HCT116 (cell line): Measurements from ENCODE around the gene ADARB2. TPM values are rescaled to one million over a fixed set of nuclear protein-coding genes. Genes with fewer than 3 reads are reported as not detected.

ENCODE experiments used
- ATAC-seq: fragments of 200-7000 bp; cut with Tn5 transposase; 2 replicates; pipeline ENCODE4 v1.9.1; 2020; ENCODE audit warnings: mild to moderate bottlenecking, moderate library complexity
- BruUV-seq: library from RNA; stranded (reverse); fragments of 400-500 nt; replicated peaks from 2 replicates; lab custom pipeline; 2021; lab: Mats Ljungman, UMichigan
- CTCF ChIA-PET: fragments of 300-600 bp; sonication (Branson Sonifier 250); formaldehyde crosslinking; loops from one replicate; lab custom pipeline; 2021; ENCODE audit warnings: antibody characterized with exemption; lab: Charles Lee
- POLR2A ChIA-PET: fragments of 300-600, 350-600 bp; sonication (Branson Sonifier 250); formaldehyde crosslinking; loops from one replicate; lab custom pipeline; 2021; ENCODE audit warnings: antibody characterized with exemption; lab: Charles Lee
- RAD21 ChIA-PET, 2 experiments: fragments of 300-600 bp; sonication (Branson Sonifier 250); formaldehyde crosslinking; loops; one replicate each; lab custom pipeline; 2023; ENCODE audit warnings: low total read pairs in 2 of 2; ENCODE audit not compliant: uncharacterized antibody in 2 of 2, unreplicated experiment in 2 of 2, low non-redundant PET in 1 of 2; lab: Charles Lee
- DNase-seq: peaks from one replicate; pipeline ENCODE4 v3.0.0-alpha.2; 2010; ENCODE audit warnings: low read depth, low spot score
- H2AFZ ChIP-seq: fragments of 200-600 bp; shearing (Covaris generic), sonication (generic); 2 replicates; pipeline ENCODE4 v1.6.1; 2017; ENCODE audit warnings: low read depth, mixed run types, mixed read lengths, antibody characterized with exemption, low read length; ENCODE audit not compliant: poor library complexity, severe bottlenecking
- H3K27ac ChIP-seq: 2 replicates; pipeline ENCODE4 v1.5.1; 2012; ENCODE audit warnings: low read depth, low read length
- H3K27me3 ChIP-seq: fragments of 200-600 bp; sonication (generic); 2 replicates; pipeline ENCODE4 v1.6.1; 2016; ENCODE audit warnings: mixed run types, low read length, mixed read lengths; ENCODE audit not compliant: insufficient read depth
- H3K36me3 ChIP-seq, 2 experiments: fragments of 200-500 bp in 1 of 2; fragments of 200-600 bp in 1 of 2; sonication (Bioruptor generic) in 1 of 2; sonication (generic) in 1 of 2; 2 replicates each; pipeline versions ENCODE4 v1.5.1 to v1.6.1; 2014 to 2016; ENCODE audit warnings: low read length in 2 of 2, inconsistent platforms in 1 of 2, mixed read lengths in 1 of 2, mixed run types in 1 of 2; ENCODE audit not compliant: insufficient read depth in 2 of 2, control insufficient read depth in 1 of 2
- H3K4me1 ChIP-seq, 2 experiments: fragments of 200-600 bp in 1 of 2; sonication (generic) in 1 of 2; 2 replicates each; pipeline versions ENCODE4 v1.5.1 to v1.6.1; 2012 to 2017; ENCODE audit warnings: low read length in 2 of 2, inconsistent platforms in 1 of 2, mild to moderate bottlenecking in 1 of 2, mixed read lengths in 1 of 2, mixed run types in 1 of 2, moderate library complexity in 1 of 2; ENCODE audit not compliant: insufficient read depth in 2 of 2, control insufficient read depth in 1 of 2
- H3K4me2 ChIP-seq: fragments of 200-600 bp; sonication (generic); 2 replicates; pipeline ENCODE4 v1.6.1; 2017; ENCODE audit warnings: mixed run types, low read length, mixed read lengths
- H3K4me3 ChIP-seq, 2 experiments: fragments of 200-600 bp in 1 of 2; sonication (generic) in 1 of 2; replicated peaks in 1 of 2; 2 replicates each; pipeline ENCODE4 v1.5.1; 2011 to 2016; ENCODE audit warnings: low read length in 2 of 2, control low read depth in 1 of 2, low read depth in 1 of 2, mild to moderate bottlenecking in 1 of 2, mixed read lengths in 1 of 2, mixed run types in 1 of 2
- H3K79me2 ChIP-seq: fragments of 200-600 bp; sonication (generic); 2 replicates; pipeline ENCODE4 v1.6.1; 2017; ENCODE audit warnings: mild to moderate bottlenecking, mixed run types, low read length, moderate library complexity, mixed read lengths; ENCODE audit not compliant: insufficient read depth
- H3K9ac ChIP-seq: fragments of 200-600 bp; sonication (generic); 2 replicates; pipeline ENCODE4 v1.6.1; 2016; ENCODE audit warnings: low read length, mixed read lengths
- H3K9me2 ChIP-seq: fragments of 200-600 bp; sonication (generic), shearing (Covaris generic); 2 replicates; pipeline ENCODE4 v1.6.1; 2017; ENCODE audit warnings: mixed run types, mild to moderate bottlenecking, moderate library complexity; ENCODE audit not compliant: insufficient read depth
- H3K9me3 ChIP-seq, 2 experiments: fragments of 200-500 bp in 1 of 2; fragments of 200-600 bp in 1 of 2; sonication (Bioruptor generic) in 1 of 2; sonication (generic) in 1 of 2; 2 replicates each; pipeline ENCODE4 v1.6.1; 2014 to 2017; ENCODE audit warnings: low read length in 2 of 2, mixed read lengths in 2 of 2, inconsistent platforms in 1 of 2, low read depth in 1 of 2, mild to moderate bottlenecking in 1 of 2, mixed run types in 1 of 2, moderate library complexity in 1 of 2; ENCODE audit not compliant: control insufficient read depth in 1 of 2, insufficient read depth in 1 of 2
- H4K20me1 ChIP-seq: fragments of 200-600 bp; sonication (generic), shearing (Covaris generic); 2 replicates; pipeline ENCODE4 v1.6.1; 2017; ENCODE audit warnings: mixed run types, mild to moderate bottlenecking, moderate library complexity; ENCODE audit not compliant: insufficient read depth
- ATF3 ChIP-seq: IDR thresholded peaks from 2 replicates; pipeline ENCODE4 v1.6.1; 2012
- CBX3 ChIP-seq: IDR thresholded peaks from 2 replicates; pipeline ENCODE4 v1.6.1; 2012; ENCODE audit warnings: low read depth
- CEBPB ChIP-seq: IDR thresholded peaks from 2 replicates; pipeline ENCODE4 v1.6.1; 2012; ENCODE audit warnings: low read depth
- EGR1 ChIP-seq: IDR thresholded peaks from 2 replicates; pipeline ENCODE4 v1.6.1; 2012; ENCODE audit warnings: low read depth
- EZH2 ChIP-seq: fragments of 200-600 bp; sonication (generic); IDR thresholded peaks from 2 replicates; pipeline ENCODE4 v1.6.1; 2017; ENCODE audit warnings: antibody characterized with exemption, mixed run types
- EZH2phosphoT487 ChIP-seq: fragments of 200-600 bp; IDR thresholded peaks from 2 replicates; pipeline ENCODE4 v1.6.1; 2018; ENCODE audit warnings: antibody characterized with exemption, borderline replicate concordance
- FOSL1 ChIP-seq: IDR thresholded peaks from 2 replicates; pipeline ENCODE4 v1.6.1; 2012; ENCODE audit warnings: low read depth
- JUND ChIP-seq: IDR thresholded peaks from 2 replicates; pipeline ENCODE4 v1.6.1; 2012
- POLR2A ChIP-seq: IDR thresholded peaks from 2 replicates; pipeline ENCODE4 v1.7.0; 2011; ENCODE audit warnings: borderline replicate concordance; ENCODE audit not compliant: insufficient read depth, insufficient read length; ENCODE audit errors: extremely low read depth
- RAD21 ChIP-seq: IDR thresholded peaks from 2 replicates; pipeline ENCODE4 v1.6.1; 2012; ENCODE audit warnings: low read depth, mild to moderate bottlenecking
- SP1 ChIP-seq: IDR thresholded peaks from 2 replicates; pipeline ENCODE4 v1.6.1; 2012; ENCODE audit warnings: low read depth
- SRF ChIP-seq: IDR thresholded peaks from 2 replicates; pipeline ENCODE4 v1.6.1; 2012; ENCODE audit warnings: low read depth
- YY1 ChIP-seq: IDR thresholded peaks from 2 replicates; pipeline ENCODE4 v1.6.1; 2011; ENCODE audit warnings: low read length, low read depth, moderate library complexity, mild to moderate bottlenecking; ENCODE audit not compliant: insufficient replicate concordance; ENCODE audit errors: extremely low read depth
- ZBTB33 ChIP-seq: IDR thresholded peaks from 2 replicates; pipeline ENCODE4 v1.6.1; 2011; ENCODE audit warnings: mild to moderate bottlenecking, low read length, moderate library complexity; ENCODE audit not compliant: insufficient replicate concordance; ENCODE audit errors: extremely low read depth
- ZFX ChIP-seq: fragments of 450-650 bp; IDR thresholded peaks from 2 replicates; pipeline ENCODE4 v1.6.1; 2017
- ZNF274 ChIP-seq: fragments of 200-500 bp; sonication (Bioruptor generic); IDR thresholded peaks from 2 replicates; pipeline ENCODE4 v1.6.1; 2014; ENCODE audit warnings: mild to moderate bottlenecking, low read depth, low read length, inconsistent platforms
- intact Hi-C: fragments of 100-400 bp; cut with micrococcal nuclease; formaldehyde crosslinking; loops from 2 replicates; pipeline ENCODE4 v1.10.0; 2022
- total RNA-seq: library from RNA; stranded (reverse); gene quantifications from one replicate; pipeline ENCODE4 v1.2.1, GENCODE V29; 2021; ENCODE audit not compliant: unreplicated experiment

The ADARB2 gene
- total RNA-seq, 1 experiment from 2014 or later, result not detected

- H3K27me3 ChIP-seq, result peaks cover 25% of the 10 kb centered on the region; the same call in 1 of the 2 replicates
- no peaks in the 10 kb centered on the region for H3K36me3 ChIP-seq
- no peaks in the 10 kb centered on the region for H3K79me2 ChIP-seq
- intact Hi-C loops, result no loop called here
- ChIA-PET POLR2A (no interaction called here), RAD21 (no interaction called here), CTCF (no interaction called here)
- no peak overlapping the region for H3K9ac ChIP-seq
- BruUV-seq, result no TSS peak
- H3K4me3 ChIP-seq, result no peak overlapping the region
- no peak overlapping the region for H3K4me2 ChIP-seq
- no peak overlapping the region for H3K27ac ChIP-seq
- DNase-seq (no peak), ATAC-seq (no peak)
- no peaks in the 10 kb centered on the region for H4K20me1 ChIP-seq
- no peak overlapping the region for H2AFZ ChIP-seq
- no peaks in the 10 kb centered on the region for H3K9me2 ChIP-seq
- no peak for TF ChIP-seq ZNF274
- no peak for TF ChIP-seq ATF3
- no peaks in the 10 kb centered on the region for H3K4me1 ChIP-seq
- H3K9me3 ChIP-seq, result no peaks in the 10 kb centered on the region
Observed at GRCh38 chr10:1209355-1209979, 527.9 kb downstream of the ADARB2 start.

GRCh38 chr10:1208366-1209311 lies 528.7 kb downstream of the ADARB2 start:
- H3K4me3 ChIP-seq, result no peak overlapping the region
- ChIA-PET POLR2A (no interaction called here), RAD21 (no interaction called here), CTCF (no interaction called here)
- H3K9ac ChIP-seq, result no peak overlapping the region
- H3K36me3 ChIP-seq, result no peaks in the 10 kb centered on the region
- ATAC-seq (no peak), DNase-seq (no peak)
- no peaks in the 10 kb centered on the region for H4K20me1 ChIP-seq
- H3K4me2 ChIP-seq, result no peak overlapping the region
- H3K9me2 ChIP-seq, result no peaks in the 10 kb centered on the region
- H3K4me1 ChIP-seq, result no peaks in the 10 kb centered on the region
- no peaks in the 10 kb centered on the region for H3K9me3 ChIP-seq
- H2AFZ ChIP-seq, result no peak overlapping the region
- intact Hi-C loops, result no loop called here
- no peak overlapping the region for H3K27ac ChIP-seq
- no TSS peak for BruUV-seq
- H3K27me3 ChIP-seq, result peaks cover 25% of the 10 kb centered on the region; the same call in 1 of the 2 replicates
- no peaks in the 10 kb centered on the region for H3K79me2 ChIP-seq
- TF ChIP-seq JUND (no peak), RAD21 (no peak), CEBPB (no peak), ZFX (no peak), CBX3 (no peak), ZBTB33 (no peak), FOSL1 (no peak), EZH2 (no peak), EGR1 (no peak), POLR2A (no peak), SRF (no peak), EZH2phosphoT487 (no peak), YY1 (no peak), SP1 (no peak)
